ENCODE results near the gene ADCY2. TPM values are rescaled to one million over a fixed set of nuclear protein-coding genes. Genes with fewer than 3 reads are reported as not detected.

ADCY2 gene
- 17.3 and 30.0 TPM in 2 replicates for total RNA-seq (2014; rRNA removed; shearing (Covaris generic))

GRCh38 chr5:7395947-7396712 lies at the start of gene ADCY2:
Gene ADCY2 (plus strand): TSS chr5:7396138. CDS start chr5:7396297, 159 bp downstream.
- Histone ChIP-seq H3K27me3 (ENCODE audit: control insufficient read depth, insufficient read depth, low read length) (no peaks in the 10 kb centered on the region), H3K36me3 (replicated peaks; ENCODE audit: control insufficient read depth, insufficient read depth, low read length) (no peaks in the 10 kb centered on the region; the same call in 1 of the 2 replicates), H3K4me3 (ENCODE audit: insufficient read depth, low read depth, low read length) (peak within 1 kb of the TSS; percentile 83)
- peak; percentile 80 for DNase-seq

- peak; percentile 27 for DNase-seq
These were observed 48.6 kb upstream of the ADCY2 start for GRCh38 chr5:7347377-7347776.

DNA sequence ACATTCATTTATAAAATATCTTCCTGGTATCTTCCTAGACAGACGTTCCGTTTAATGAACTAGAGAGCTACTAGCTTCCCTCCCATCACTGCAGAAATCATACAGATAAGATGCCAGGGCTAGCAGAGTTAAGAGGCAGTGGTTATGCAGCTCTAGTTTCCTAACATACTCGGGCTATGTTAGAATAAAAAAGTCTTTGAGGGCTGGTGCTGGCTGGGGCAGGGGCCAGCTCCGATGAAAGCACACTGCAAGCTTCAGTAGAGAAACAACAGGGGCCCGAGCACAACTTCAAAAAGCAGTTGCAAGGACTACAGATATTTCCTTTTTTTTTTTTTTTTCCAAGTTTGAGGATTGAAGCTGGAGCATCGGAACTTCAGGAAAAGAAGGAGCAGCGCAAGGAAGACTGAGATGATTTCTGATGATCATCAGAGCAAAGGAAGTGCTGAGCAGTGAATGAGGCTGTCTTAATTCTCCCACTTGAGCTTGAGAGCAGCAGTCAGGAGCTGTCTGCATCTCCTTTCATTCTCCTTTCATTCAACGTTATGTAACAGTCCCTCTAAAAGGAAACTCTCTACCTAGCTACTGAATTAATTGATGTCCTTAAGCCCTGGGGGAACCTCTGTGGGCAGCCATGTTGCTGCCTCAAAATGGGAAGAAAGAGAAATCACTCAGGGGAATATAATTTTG lies 47.6 kb upstream of the ADCY2 start:
- peak; percentile 9 for DNase-seq

More at GRCh38 chr5:7347377-7347776, 48.6 kb upstream of the ADCY2 start:
- Histone ChIP-seq H3K4me3 (ENCODE audit: insufficient read depth, low read depth, low read length) (no peak overlapping the region), H3K36me3 (replicated peaks; ENCODE audit: control insufficient read depth, insufficient read depth, low read length) (no peaks in the 10 kb centered on the region), H3K27me3 (ENCODE audit: control insufficient read depth, insufficient read depth, low read length) (no peaks in the 10 kb centered on the region)

DNA sequence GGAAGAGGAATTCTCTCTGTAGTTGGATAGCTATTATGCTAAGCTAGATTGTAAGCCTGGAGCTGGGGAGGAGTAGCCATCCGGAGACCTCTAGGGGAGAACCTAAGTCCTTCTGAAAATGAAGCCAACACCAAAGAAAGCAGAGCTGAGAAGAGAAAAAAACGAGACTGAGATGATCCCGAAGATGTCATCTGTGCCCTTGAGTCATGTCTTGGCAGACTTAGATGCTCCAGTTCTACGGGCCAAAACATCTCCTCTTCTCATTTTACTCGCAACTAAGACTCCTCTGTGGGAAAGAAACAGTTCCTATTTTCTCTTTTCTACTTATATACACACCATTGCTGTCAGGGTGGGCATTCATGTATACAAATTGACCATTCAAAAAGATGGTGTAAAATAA lies 34.3 kb upstream of the ADCY2 start:
- no peak for DNase-seq
- no peaks in the 10 kb centered on the region for H3K27me3 ChIP-seq (ENCODE audit: control insufficient read depth, insufficient read depth, low read length)
- no peak overlapping the region for H3K4me3 ChIP-seq (ENCODE audit: insufficient read depth, low read depth, low read length)
- no peaks in the 10 kb centered on the region for H3K36me3 ChIP-seq (replicated peaks; ENCODE audit: control insufficient read depth, insufficient read depth, low read length)

More for the DNA sequence above, 47.6 kb upstream of the ADCY2 start:
- no peaks in the 10 kb centered on the region for H3K36me3 ChIP-seq (replicated peaks; ENCODE audit: control insufficient read depth, insufficient read depth, low read length)
- no peak overlapping the region for H3K4me3 ChIP-seq (ENCODE audit: insufficient read depth, low read depth, low read length)
- no peaks in the 10 kb centered on the region for H3K27me3 ChIP-seq (ENCODE audit: control insufficient read depth, insufficient read depth, low read length)

DNA sequence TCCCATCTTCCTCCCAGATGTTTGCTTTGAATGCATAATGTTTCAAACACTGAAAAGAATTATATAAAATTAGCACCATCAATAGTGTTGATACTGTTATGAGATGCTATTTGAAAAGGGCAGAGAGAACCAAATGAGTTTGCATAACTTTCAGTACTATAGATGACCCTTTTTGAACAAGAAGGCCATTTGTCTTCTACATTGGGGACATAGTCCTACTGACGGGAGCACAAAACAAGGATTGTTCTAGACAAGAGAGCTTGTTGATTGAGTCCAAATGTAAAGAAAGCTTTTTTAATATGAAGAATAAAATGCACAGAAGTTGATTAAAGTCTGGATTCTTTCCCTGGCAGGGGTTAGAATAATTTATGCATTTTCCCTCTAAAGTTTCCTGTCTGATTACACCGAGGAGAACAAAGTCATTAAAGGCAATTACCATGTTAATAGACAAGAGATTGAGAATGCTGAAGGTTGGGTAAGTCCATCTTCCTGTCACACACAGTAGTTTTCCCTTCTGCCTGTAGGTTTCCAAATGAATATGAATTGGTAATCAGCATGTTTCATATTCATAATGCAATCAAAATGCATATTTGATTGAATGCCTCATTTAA lies 32.8 kb upstream of the ADCY2 start:
- no peaks in the 10 kb centered on the region for H3K36me3 ChIP-seq (replicated peaks; ENCODE audit: control insufficient read depth, insufficient read depth, low read length)
- no peaks in the 10 kb centered on the region for H3K27me3 ChIP-seq (ENCODE audit: control insufficient read depth, insufficient read depth, low read length)
- H3K4me3 ChIP-seq (ENCODE audit: insufficient read depth, low read depth, low read length): no peak overlapping the region
- DNase-seq: no peak

- H3K36me3 ChIP-seq (replicated peaks; ENCODE audit: control insufficient read depth, insufficient read depth, low read length): no peaks in the 10 kb centered on the region
- no peak overlapping the region for H3K4me3 ChIP-seq (ENCODE audit: insufficient read depth, low read depth, low read length)
- DNase-seq: no peak
- H3K27me3 ChIP-seq (ENCODE audit: control insufficient read depth, insufficient read depth, low read length): no peaks in the 10 kb centered on the region
These were observed 31.6 kb upstream of the ADCY2 start for GRCh38 chr5:7364226-7364875.

- Histone ChIP-seq H3K27me3 (ENCODE audit: control insufficient read depth, insufficient read depth, low read length) (no peaks in the 10 kb centered on the region; the same call in 1 of the 2 replicates), H3K36me3 (replicated peaks; ENCODE audit: control insufficient read depth, insufficient read depth, low read length) (no peaks in the 10 kb centered on the region)
- no peak for DNase-seq
These were observed 28.2 kb upstream of the ADCY2 start for GRCh38 chr5:7367780-7368179.

GRCh38 chr5:7372399-7372798 lies 23.5 kb upstream of the ADCY2 start:
- DNase-seq: no peak
- H3K36me3 ChIP-seq (replicated peaks; ENCODE audit: control insufficient read depth, insufficient read depth, low read length): no peaks in the 10 kb centered on the region
- no peak overlapping the region for H3K4me3 ChIP-seq (ENCODE audit: insufficient read depth, low read depth, low read length)
- no peaks in the 10 kb centered on the region; the same call in 1 of the 2 replicates for H3K27me3 ChIP-seq (ENCODE audit: control insufficient read depth, insufficient read depth, low read length)

More at GRCh38 chr5:7367780-7368179, 28.2 kb upstream of the ADCY2 start:
- no peak overlapping the region for H3K4me3 ChIP-seq (ENCODE audit: insufficient read depth, low read depth, low read length)

GRCh38 chr5:7374186-7374585 lies 21.8 kb upstream of the ADCY2 start:
- DNase-seq: no peak
- Histone ChIP-seq H3K4me3 (ENCODE audit: insufficient read depth, low read depth, low read length) (no peak overlapping the region), H3K27me3 (ENCODE audit: control insufficient read depth, insufficient read depth, low read length) (no peaks in the 10 kb centered on the region; the same call in 1 of the 2 replicates), H3K36me3 (replicated peaks; ENCODE audit: control insufficient read depth, insufficient read depth, low read length) (no peaks in the 10 kb centered on the region)

GRCh38 chr5:7375457-7375856 lies 20.5 kb upstream of the ADCY2 start:
- Histone ChIP-seq H3K4me3 (ENCODE audit: insufficient read depth, low read depth, low read length) (no peak overlapping the region), H3K27me3 (ENCODE audit: control insufficient read depth, insufficient read depth, low read length) (no peaks in the 10 kb centered on the region), H3K36me3 (replicated peaks; ENCODE audit: control insufficient read depth, insufficient read depth, low read length) (no peaks in the 10 kb centered on the region)
- DNase-seq: no peak

GRCh38 chr5:7376871-7377270 lies 19.1 kb upstream of the ADCY2 start:
- no peak overlapping the region for H3K4me3 ChIP-seq (ENCODE audit: insufficient read depth, low read depth, low read length)
- DNase-seq: no peak
- H3K36me3 ChIP-seq (replicated peaks; ENCODE audit: control insufficient read depth, insufficient read depth, low read length): no peaks in the 10 kb centered on the region
- H3K27me3 ChIP-seq (ENCODE audit: control insufficient read depth, insufficient read depth, low read length): no peaks in the 10 kb centered on the region

DNA sequence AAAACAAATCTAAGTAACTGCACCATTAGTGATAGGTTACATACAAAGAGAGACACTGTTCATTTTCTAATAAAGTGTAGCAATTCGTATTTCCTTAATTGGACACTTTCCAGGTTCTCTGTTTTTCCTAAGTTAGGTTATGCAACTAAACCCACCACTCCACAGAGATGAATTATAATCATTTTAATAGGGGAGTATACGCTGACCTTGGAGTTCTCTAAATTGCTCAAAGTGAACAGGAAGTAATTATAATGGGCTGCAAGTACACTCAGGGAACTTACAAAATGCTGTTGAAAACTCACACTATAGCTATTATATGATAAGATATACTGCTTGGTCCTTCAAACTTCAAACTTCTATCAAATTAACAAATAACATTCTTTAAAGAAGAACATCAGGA lies 18.2 kb upstream of the ADCY2 start:
- Histone ChIP-seq H3K36me3 (replicated peaks; ENCODE audit: control insufficient read depth, insufficient read depth, low read length) (no peaks in the 10 kb centered on the region), H3K27me3 (ENCODE audit: control insufficient read depth, insufficient read depth, low read length) (no peaks in the 10 kb centered on the region), H3K4me3 (ENCODE audit: insufficient read depth, low read depth, low read length) (no peak overlapping the region)
- DNase-seq: no peak

DNA sequence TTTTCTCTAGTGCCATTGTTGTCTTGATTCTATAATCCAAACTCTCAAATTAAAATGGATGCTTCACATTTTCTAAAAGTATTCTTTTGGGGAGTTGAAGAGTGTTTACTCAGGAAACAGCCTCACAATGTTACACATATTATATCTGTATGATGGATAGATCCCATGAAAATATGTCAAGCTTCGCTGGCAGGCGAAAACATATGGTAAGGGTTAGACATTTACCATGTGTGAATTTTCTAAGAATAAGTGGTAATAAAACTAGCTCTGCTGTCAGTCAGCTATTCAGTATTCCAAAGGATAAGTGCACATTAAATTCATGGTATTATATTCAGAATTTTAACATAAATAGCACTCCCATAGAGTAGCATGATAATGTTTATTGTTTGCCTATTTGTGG lies 13.3 kb upstream of the ADCY2 start:
- DNase-seq: no peak
- Histone ChIP-seq H3K27me3 (ENCODE audit: control insufficient read depth, insufficient read depth, low read length) (no peaks in the 10 kb centered on the region), H3K4me3 (ENCODE audit: insufficient read depth, low read depth, low read length) (no peak overlapping the region), H3K36me3 (replicated peaks; ENCODE audit: control insufficient read depth, insufficient read depth, low read length) (no peaks in the 10 kb centered on the region)

DNA sequence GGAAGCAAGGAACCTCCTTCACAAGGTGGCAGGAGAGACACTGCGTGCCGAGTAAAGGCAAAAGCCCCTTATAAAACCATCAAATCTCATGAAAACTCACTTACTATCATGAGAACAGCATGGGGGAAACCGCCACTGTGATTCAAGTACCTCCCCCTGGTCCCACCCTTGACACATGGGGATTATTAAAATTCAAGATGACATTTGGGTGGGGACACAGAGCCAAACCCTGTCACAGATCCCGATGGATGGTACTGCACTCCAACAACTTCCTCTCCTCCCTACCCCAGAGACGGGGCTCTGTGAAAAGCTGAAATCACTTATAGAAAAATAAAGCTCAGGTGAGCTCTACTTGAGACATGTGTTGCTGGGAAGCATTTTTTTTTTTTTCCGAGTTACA lies 10.3 kb upstream of the ADCY2 start:
- Histone ChIP-seq H3K36me3 (replicated peaks; ENCODE audit: control insufficient read depth, insufficient read depth, low read length) (no peaks in the 10 kb centered on the region), H3K4me3 (ENCODE audit: insufficient read depth, low read depth, low read length) (no peak overlapping the region), H3K27me3 (ENCODE audit: control insufficient read depth, insufficient read depth, low read length) (no peaks in the 10 kb centered on the region)
- DNase-seq: no peak
